Skin of body (tissue), 3 donors: ENCODE results near the gene WDR76. TPM values are rescaled to one million over a fixed set of nuclear protein-coding genes. Genes with fewer than 3 reads are reported as not detected.

Experiments
- DNase-seq: peaks from one replicate; lab custom pipeline; 2025; lab: John Stamatoyannopoulos, UW
- small RNA-seq: library from RNA; depleted of rRNA; stranded (forward); fragments of <200 nt; gene quantifications from one replicate; pipeline ENCODE3, GENCODE V24; 2014; ENCODE audit warnings: low replicate concordance
- total RNA-seq: library from RNA; depleted of rRNA; stranded (reverse); fragments of >200 nt; gene quantifications from one replicate; pipeline ENCODE4 v1.2.3, GENCODE V29; 2014

WDR76 gene
- total RNA-seq, 1 donor from 2014 or later = 8.7 TPM

GRCh38 chr15:43913026-43913780 lies 86.4 kb downstream of the WDR76 start:
- DNase-seq = peak; percentile 18

GRCh38 chr15:43913941-43914340 lies 87.1 kb downstream of the WDR76 start:
- DNase-seq = no peak

- DNase-seq = no peak
Measured at GRCh38 chr15:43915631-43916325, 89.0 kb downstream of the WDR76 start.

GRCh38 chr15:43916326-43916660 lies 89.5 kb downstream of the WDR76 start:
- no peak for DNase-seq

Small RNAs within 50 kb of the gene (small RNA-seq; reads per million reads assigned to genes)
- gene MIR1282 (not detected), gene RF00019 (not detected)

Other genes with a start within 250 kb of the WDR76 start
- 29.7 TPM for gene PPIP5K1, start 236.8 kb upstream of the WDR76 start, total RNA-seq
- 3.9 TPM for gene CKMT1B, start 233.0 kb upstream of the WDR76 start, total RNA-seq
- gene STRC, start 208.2 kb upstream of the WDR76 start, total RNA-seq = 0.59 TPM
- gene CATSPER2, start 178.2 kb upstream of the WDR76 start, total RNA-seq = 1.8 TPM
- 7.1 TPM for gene CKMT1A, start 133.1 kb upstream of the WDR76 start, total RNA-seq
- 88.7 TPM for gene PDIA3, start 80.6 kb upstream of the WDR76 start, total RNA-seq
- gene ELL3, start 50.0 kb upstream of the WDR76 start, total RNA-seq = 14.2 TPM
- gene SERF2, start 34.7 kb upstream of the WDR76 start, total RNA-seq = 196 TPM
- 0.10 TPM for gene SERINC4, start 26.8 kb upstream of the WDR76 start, total RNA-seq
- gene HYPK, start 26.4 kb upstream of the WDR76 start, total RNA-seq = 14.4 TPM
- 20.3 TPM for gene MFAP1, start 2.3 kb upstream of the WDR76 start, total RNA-seq